Transverse colon (tissue), 4 donors: ENCODE results near the gene POLR3GL. TPM values are rescaled to one million over a fixed set of nuclear protein-coding genes. Genes with fewer than 3 reads are reported as not detected.
A peak's percentile ranks its signal among the peaks of the same experiment; 100 is the strongest.

Experiments
- DNase-seq: peaks from one replicate; pipeline ENCODE4 v3.0.0-alpha.2; 2019
- H3K27ac ChIP-seq, 4 donors: fragments of 200-600 bp; sonication (generic); 2 replicates each; pipeline ENCODE4 v1.5.1; 2016 to 2018; ENCODE audit warnings: inconsistent platforms in 4 of 4
- H3K27me3 ChIP-seq: fragments of 200-600 bp; sonication (generic); 2 replicates; pipeline ENCODE4 v1.5.1; 2017; ENCODE audit warnings: inconsistent platforms
- H3K36me3 ChIP-seq, 4 donors: fragments of 200-600 bp; sonication (generic); 2 replicates each; pipeline ENCODE4 v1.5.1; 2017 to 2019; ENCODE audit warnings: inconsistent platforms in 4 of 4
- H3K4me1 ChIP-seq, 4 donors: fragments of 200-600 bp; sonication (generic); 2 replicates each; pipeline ENCODE4 v1.5.1; 2017 to 2020; ENCODE audit warnings: inconsistent platforms in 4 of 4
- H3K4me3 ChIP-seq, 4 donors: fragments of 200-600 bp; sonication (generic); 1 replicate in 1 of 4; 2 replicates in 3 of 4; pipeline versions ENCODE4 v1.5.1 to v1.6.1; 2017 to 2019; ENCODE audit warnings: inconsistent platforms in 4 of 4
- H3K9me3 ChIP-seq, 2 donors: fragments of 200-600 bp; sonication (generic); 2 replicates each; pipeline ENCODE4 v1.5.1; 2017 to 2019; ENCODE audit warnings: inconsistent platforms in 2 of 2
- CTCF ChIP-seq, 5 experiments: fragments of 200-600 bp in 3 of 5; fragments of 450-650 bp in 2 of 5; sonication (generic) in 3 of 5; IDR thresholded peaks; 1 replicate in 2 of 5; 2 replicates in 3 of 5; pipeline ENCODE4 v1.5.1; 2016 to 2017; ENCODE audit warnings: antibody characterized with exemption in 5 of 5, inconsistent platforms in 3 of 5, mild to moderate bottlenecking in 2 of 5, moderate library complexity in 1 of 5
- EP300 ChIP-seq: sonication (generic); formaldehyde crosslinking; IDR thresholded peaks from one replicate; pipeline ENCODE4 v1.6.1; 2017; ENCODE audit warnings: antibody characterized with exemption, low read depth
- POLR2A ChIP-seq: fragments of 450-650 bp; IDR thresholded peaks from one replicate; pipeline ENCODE4 v1.6.1; 2016; ENCODE audit warnings: antibody characterized with exemption, mild to moderate bottlenecking, moderate library complexity
- POLR2AphosphoS5 ChIP-seq, 3 donors: sonication (generic); formaldehyde crosslinking; IDR thresholded peaks; one replicate each; pipeline ENCODE4 v1.6.1; 2016; ENCODE audit warnings: antibody characterized with exemption in 3 of 3
- WGBS, 2 donors: methylation state at CpG; one replicate each; pipeline ENCODE4 v1.1.5; 2018; ENCODE audit warnings: low coverage in 1 of 2; 5-methylcytosine and 5-hydroxymethylcytosine counted together
- in situ Hi-C, 4 donors: fragments of 200-750 bp; cut with MboI; loops; one replicate each; pipeline versions ENCODE4 v1.15.0 to v1.15.1; 2017; ENCODE audit warnings: low sequenced_read_pairs in 3 of 4, low pct_ligation_motif_present in 1 of 4, low pct_unique_long_range_greater_than_20kb in 1 of 4
- intact Hi-C: fragments of 100-400 bp; cut with DNase I; formaldehyde crosslinking; loops from one replicate; pipeline ENCODE4 v1.15.1; 2023; ENCODE audit warnings: low total_unique reads
- total RNA-seq, 4 donors: library from RNA; depleted of rRNA; stranded (reverse); fragments of >200 nt; gene quantifications; one replicate each; pipeline ENCODE4 v1.1.0, GENCODE V29; 2016

The POLR3GL gene
- total RNA-seq, 4 donors from 2014 or later, result 1.2 to 23.7 (median 14.4) TPM

DNA sequence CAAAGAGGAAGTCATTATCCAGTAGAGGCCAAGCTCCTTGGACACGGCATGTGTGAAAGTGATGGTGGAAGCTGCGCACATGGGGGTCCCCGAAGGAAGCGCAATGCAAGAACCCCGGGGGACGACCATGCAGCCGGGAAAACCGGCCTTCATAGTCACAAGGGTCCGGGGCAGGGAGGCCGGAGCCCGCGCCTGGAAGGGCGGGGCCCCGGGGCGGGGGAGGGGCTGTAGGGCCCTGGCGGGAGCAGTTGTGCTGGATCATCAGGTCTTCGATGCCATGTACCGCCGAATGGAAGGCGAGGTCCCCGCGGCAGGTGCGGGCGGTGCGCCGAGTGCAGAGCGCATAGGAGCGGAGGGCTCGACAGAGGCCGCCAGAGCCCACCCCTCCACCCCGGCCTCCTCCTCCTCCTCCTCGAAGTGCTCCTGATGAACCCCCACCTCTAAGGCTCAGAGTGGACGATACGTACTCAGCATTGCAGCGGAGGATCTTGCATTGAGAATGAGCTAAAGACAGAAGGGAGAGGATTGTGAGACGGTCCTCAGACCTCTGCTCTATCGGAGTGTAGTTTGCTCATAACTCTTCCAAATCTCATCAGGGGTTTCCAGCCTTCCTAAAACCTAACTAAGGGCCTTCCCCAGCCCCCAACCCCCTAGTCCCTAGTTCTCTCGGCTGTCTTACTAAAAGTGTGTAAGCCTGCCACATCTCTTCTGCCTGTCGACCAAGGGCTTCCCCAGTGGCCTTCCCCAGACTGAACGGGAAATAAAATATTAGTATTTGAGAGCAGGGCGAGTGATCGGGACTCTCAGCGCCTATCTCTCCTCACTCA is 55.0 kb downstream of the POLR3GL start:
- intact Hi-C loops (loop anchor here (2.0 to 10.0 kb wide), 2 partner anchors 109 to 175 kb away; partner anchors contain the start of genes ITGA10 and NUDT17), in situ Hi-C loops (loop anchor here in 2 of 4 donors (5.0 to 25.0 kb wide), 3 partner anchors 45 to 177 kb away; partner anchors contain the start of gene ANKRD35 (in 1 of the 2))
- Histone ChIP-seq H3K27ac (no peak overlapping the region), H3K4me1 (peaks cover 0 to 10% (median 7%) of the 10 kb centered on the region in 4 donors), H3K27me3 (peaks cover 54% of the 10 kb centered on the region), H3K9me3 (no peaks in the 10 kb centered on the region), H3K36me3 (no peaks in the 10 kb centered on the region), H3K4me3 (peak overlapping the region in 1 of 4 donors; percentile 31)
- WGBS, 2 donors, result 26 to 74% methylated on average over 6 to 35 of the region's 43 CpGs
- TF ChIP-seq POLR2A (no peak), CTCF (IDR thresholded peaks at IDR 0.05) (no peak), EP300 (no peak), POLR2AphosphoS5 (IDR thresholded peaks at IDR 0.05) (no peak)
- no peak for DNase-seq

GRCh38 chr1:146020058-146021049 is 55.9 kb downstream of the POLR3GL start:
- Histone ChIP-seq H3K36me3 (no peaks in the 10 kb centered on the region), H3K27me3 (peaks cover 54% of the 10 kb centered on the region), H3K27ac (no peak overlapping the region), H3K4me1 (peaks cover 0 to 10% (median 7%) of the 10 kb centered on the region in 4 donors), H3K9me3 (no peaks in the 10 kb centered on the region), H3K4me3 (no peak overlapping the region)
- 75 to 90% methylated on average over 4 of the region's 4 CpGs for WGBS, 2 donors
- intact Hi-C loops, result no loop called here
- in situ Hi-C loops, result loop anchor here in 1 of 4 donors (10.0 to 25.0 kb wide), 2 partner anchors 46 to 133 kb away; partner anchors contain the start of gene ANKRD35
- TF ChIP-seq CTCF (IDR thresholded peaks at IDR 0.05) (no peak), POLR2A (no peak), EP300 (no peak), POLR2AphosphoS5 (IDR thresholded peaks at IDR 0.05) (no peak)
- DNase-seq, result no peak

DNA sequence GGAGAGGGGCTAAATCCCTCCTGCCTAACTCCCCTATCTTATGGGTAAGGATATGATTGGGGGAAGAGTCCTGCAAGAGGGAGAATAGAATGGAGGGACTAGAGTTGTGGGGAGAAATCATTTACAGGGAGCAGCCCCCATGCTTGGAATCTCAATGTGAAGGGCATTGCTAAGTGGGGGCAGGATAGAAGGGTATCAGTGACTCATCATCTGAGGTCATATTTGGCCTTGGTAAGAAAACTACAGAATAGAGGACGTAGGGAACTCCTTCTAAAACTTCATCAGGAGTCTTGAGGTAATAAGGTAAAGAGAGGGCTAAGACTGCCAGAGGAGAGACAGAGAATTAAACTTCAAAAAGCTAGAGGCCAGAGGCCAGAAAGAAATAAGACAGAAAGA is 56.6 kb downstream of the POLR3GL start:
- WGBS, 2 donors, result 78 to 87% methylated on average over 1 of the region's 1 CpG
- intact Hi-C loops (no loop called here), in situ Hi-C loops (loop anchor here in 1 of 4 donors (10.0 to 25.0 kb wide), 2 partner anchors 46 to 134 kb away; partner anchors contain the start of gene ANKRD35)

More for the DNA sequence above, 56.6 kb downstream of the POLR3GL start:
- Histone ChIP-seq H3K4me1 (peaks cover 0 to 10% (median 7%) of the 10 kb centered on the region in 4 donors), H3K9me3 (no peaks in the 10 kb centered on the region), H3K36me3 (no peaks in the 10 kb centered on the region), H3K4me3 (no peak overlapping the region), H3K27ac (no peak overlapping the region), H3K27me3 (peaks cover 54% of the 10 kb centered on the region)
- DNase-seq, result no peak
- TF ChIP-seq EP300, result no peak
- TF ChIP-seq CTCF (IDR thresholded peaks at IDR 0.05), result no peak
- TF ChIP-seq POLR2A, result no peak
- no peak for TF ChIP-seq POLR2AphosphoS5 (IDR thresholded peaks at IDR 0.05)
